LNCaP clone FGC (cell line): ENCODE measurements around the gene NACAD.

ENCODE experiments used
- DNase-seq: peaks from one replicate; pipeline ENCODE4 v3.0.0-alpha.2; 2011; ENCODE audit warnings: low read depth
- H3K4me3 ChIP-seq: 2 replicates; pipeline ENCODE4 v1.5.1; 2011; ENCODE audit warnings: mild to moderate bottlenecking, low read depth, low read length, control low read depth
- TF ChIP-seq, protein P1 (sequence below): IDR thresholded peaks from 2 replicates; pipeline ENCODE4 v1.5.1; 2012; ENCODE audit warnings: mild to moderate bottlenecking; ENCODE audit not compliant: control insufficient read depth, insufficient read depth; ENCODE audit errors: extremely low read depth

The NACAD gene

DNA sequence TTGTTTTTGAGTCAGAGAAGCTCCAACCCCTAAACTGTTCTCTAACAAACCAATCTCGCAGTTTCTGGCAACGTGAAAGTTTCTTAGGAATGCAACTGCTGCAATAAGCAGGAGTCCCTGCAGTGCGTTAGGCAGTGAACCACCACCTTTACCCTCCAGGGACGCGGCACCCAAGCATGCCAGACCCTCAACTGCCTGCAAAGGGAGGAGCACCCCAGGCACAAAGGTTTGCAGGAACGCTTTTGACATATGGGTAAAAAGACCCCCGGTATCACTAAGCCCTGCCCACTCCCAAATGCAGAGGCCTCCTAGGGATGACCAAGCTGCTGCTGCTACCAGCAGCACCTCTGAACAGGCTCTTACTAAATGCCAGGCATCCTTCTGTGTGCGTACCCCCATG is 18.1 kb upstream of the NACAD start:
- TF ChIP-seq, protein P1, sequence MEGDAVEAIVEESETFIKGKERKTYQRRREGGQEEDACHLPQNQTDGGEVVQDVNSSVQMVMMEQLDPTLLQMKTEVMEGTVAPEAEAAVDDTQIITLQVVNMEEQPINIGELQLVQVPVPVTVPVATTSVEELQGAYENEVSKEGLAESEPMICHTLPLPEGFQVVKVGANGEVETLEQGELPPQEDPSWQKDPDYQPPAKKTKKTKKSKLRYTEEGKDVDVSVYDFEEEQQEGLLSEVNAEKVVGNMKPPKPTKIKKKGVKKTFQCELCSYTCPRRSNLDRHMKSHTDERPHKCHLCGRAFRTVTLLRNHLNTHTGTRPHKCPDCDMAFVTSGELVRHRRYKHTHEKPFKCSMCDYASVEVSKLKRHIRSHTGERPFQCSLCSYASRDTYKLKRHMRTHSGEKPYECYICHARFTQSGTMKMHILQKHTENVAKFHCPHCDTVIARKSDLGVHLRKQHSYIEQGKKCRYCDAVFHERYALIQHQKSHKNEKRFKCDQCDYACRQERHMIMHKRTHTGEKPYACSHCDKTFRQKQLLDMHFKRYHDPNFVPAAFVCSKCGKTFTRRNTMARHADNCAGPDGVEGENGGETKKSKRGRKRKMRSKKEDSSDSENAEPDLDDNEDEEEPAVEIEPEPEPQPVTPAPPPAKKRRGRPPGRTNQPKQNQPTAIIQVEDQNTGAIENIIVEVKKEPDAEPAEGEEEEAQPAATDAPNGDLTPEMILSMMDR, result no peak
- H3K4me3 ChIP-seq, result no peak overlapping the region
- DNase-seq, result no peak

GRCh38 chr7:45105588-45106188 is 16.9 kb upstream of the NACAD start:
- no peak overlapping the region for H3K4me3 ChIP-seq
- TF ChIP-seq, protein P1, result no peak
- no peak for DNase-seq

DNA sequence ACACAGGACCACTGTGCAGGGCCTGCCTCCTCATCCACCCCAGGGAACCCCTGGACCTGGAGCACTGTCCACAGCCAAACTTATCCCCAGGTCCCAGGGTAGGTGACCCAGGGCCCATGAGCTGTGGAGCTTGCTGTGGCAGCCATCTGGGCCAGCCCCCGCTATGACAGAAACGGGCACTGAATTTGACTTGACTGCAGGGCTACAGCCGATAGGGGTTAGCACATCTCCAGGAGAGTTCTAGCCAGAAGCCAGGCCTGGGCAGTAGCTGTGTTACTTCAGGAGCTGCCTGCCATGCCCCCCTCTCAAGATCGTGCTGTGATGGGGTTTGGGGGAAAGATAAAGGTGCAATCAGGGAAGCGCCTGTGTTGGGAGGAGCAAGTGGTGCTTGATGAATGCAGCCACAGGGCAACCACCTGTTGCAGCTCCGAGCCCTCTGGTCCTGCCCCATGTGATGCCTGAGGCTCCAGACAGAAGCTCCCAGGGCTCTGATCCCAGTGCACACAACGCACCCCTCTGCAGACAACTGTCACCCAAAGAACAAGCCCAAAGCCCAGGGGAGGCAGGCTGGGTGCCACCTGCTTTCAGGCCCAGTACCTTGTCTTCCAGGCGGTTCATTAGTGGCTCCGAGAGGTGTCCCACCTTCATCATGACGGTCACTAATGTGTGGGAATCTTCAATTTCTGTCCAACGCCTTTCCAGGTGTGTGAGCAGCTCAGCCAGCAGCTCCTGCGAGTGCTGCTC is 16.2 kb upstream of the NACAD start:
- no peak for DNase-seq
- H3K4me3 ChIP-seq, result no peak overlapping the region
- TF ChIP-seq, protein P1, result no peak

- no peak overlapping the region for H3K4me3 ChIP-seq
- TF ChIP-seq, protein P1, result no peak
- DNase-seq, result no peak
Observed at GRCh38 chr7:45103958-45104843, 15.4 kb upstream of the NACAD start.

DNA sequence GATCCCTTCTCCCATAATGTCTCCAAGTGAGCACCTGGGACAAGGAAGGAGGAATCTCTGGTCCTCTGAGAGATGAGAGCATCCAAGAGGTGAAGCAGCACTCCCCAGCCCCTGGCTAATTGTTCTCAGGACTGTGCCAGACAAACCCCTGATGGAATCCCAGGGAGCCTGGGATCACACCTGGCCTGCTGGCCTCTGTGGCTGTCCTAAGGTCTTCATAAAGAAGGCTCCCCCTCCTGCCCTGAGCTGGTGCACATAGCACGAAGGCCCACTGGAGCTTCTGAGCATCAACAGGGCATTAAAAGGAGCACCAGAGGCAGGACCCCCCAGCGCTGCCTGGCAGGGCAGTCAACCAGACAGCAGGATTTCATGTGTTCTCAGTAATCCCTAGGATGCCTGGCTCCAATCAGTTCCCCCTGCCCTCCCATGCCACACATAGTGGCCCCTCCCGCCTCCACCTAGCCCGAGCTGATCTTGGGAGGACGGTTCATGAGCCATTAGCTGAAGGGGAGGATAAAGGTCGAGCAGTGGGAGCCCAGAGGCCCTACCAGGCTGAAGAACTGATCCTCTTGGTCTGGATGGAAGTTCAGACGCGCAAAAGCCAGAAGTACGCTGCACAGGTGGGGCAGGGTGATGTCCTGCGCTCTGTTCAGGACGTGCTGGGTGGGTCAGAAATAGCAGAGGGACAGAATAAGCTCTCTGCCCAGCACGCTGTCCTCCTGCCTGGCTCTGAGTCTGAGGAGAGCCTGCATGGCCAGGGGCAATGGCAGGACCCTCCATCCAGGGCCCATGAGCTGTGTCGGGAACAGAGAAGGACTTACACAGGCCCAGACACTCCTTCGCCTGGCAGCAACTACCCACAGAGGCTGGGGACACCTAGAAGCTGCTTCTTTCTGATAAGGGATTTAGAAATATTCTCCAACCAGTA is 14.3 kb upstream of the NACAD start:
- TF ChIP-seq, protein P1, result no peak
- no peak overlapping the region for H3K4me3 ChIP-seq
- no peak for DNase-seq

GRCh38 chr7:45101748-45102147 is 13.0 kb upstream of the NACAD start:
- TF ChIP-seq, protein P1, result no peak
- H3K4me3 ChIP-seq, result no peak overlapping the region
- DNase-seq, result no peak
